ENCODE data around the gene JPH2.

- TF ChIP-seq GATA2 (IDR thresholded peaks at IDR 0.05; ENCODE audit: low read depth, low read length) (no peak), GATA3 (IDR thresholded peaks at IDR 0.05; ENCODE audit: low read depth, low read length) (no peak)
Measured at GRCh38 chr20:44222633-44223368, 35.8 kb upstream of the JPH2 start.
